Testis (tissue), 3 donors: ENCODE results near the gene DNAJB14. TPM values are rescaled to one million over a fixed set of nuclear protein-coding genes. Genes with fewer than 3 reads are reported as not detected.

Source experiments
- DNase-seq: peaks from one replicate; pipeline ENCODE4 v3.0.0-alpha.2; 2019
- H3K27ac ChIP-seq, 2 donors: fragments of 200-600 bp; sonication (generic); one replicate each; pipeline ENCODE4 v1.5.1; 2019
- H3K27me3 ChIP-seq: fragments of 200-600 bp; sonication (generic); one replicate; pipeline ENCODE4 v1.5.1; 2019
- H3K36me3 ChIP-seq: fragments of 200-600 bp; sonication (generic); one replicate; pipeline ENCODE4 v1.5.1; 2017; ENCODE audit warnings: low read depth; ENCODE audit errors: missing control alignments
- H3K4me1 ChIP-seq: fragments of 200-600 bp; sonication (generic); one replicate; pipeline ENCODE4 v1.5.1; 2019
- H3K4me3 ChIP-seq, 2 donors: fragments of 200-600 bp; sonication (generic); one replicate each; pipeline ENCODE4 v1.5.1; 2017 to 2019
- H3K9me3 ChIP-seq: fragments of 200-600 bp; sonication (generic); one replicate; pipeline ENCODE4 v1.5.1; 2017
- POLR2A ChIP-seq: fragments of 450-650 bp; IDR thresholded peaks from one replicate; pipeline ENCODE4 v1.6.1; 2017; ENCODE audit warnings: antibody characterized with exemption, mild to moderate bottlenecking, moderate library complexity
- WGBS, 2 donors: methylation state at CpG; one replicate each; pipeline ENCODE4 v1.1.5; 2018; 5-methylcytosine and 5-hydroxymethylcytosine counted together
- intact Hi-C: fragments of 100-400 bp; cut with DNase I; formaldehyde crosslinking; loops from one replicate; pipeline ENCODE4 v1.15.1; 2023; ENCODE audit warnings: low total_unique reads
- polyA plus RNA-seq: library from polyadenylated mRNA; stranded (reverse); fragments of 350-450 nt; fragmentation: Illumina TruSeq; extraction: RNeasy Lipid Tissue Mini Kit (QIAGEN cat#74804); gene quantifications from one replicate; pipeline ENCODE4 v1.2.3, GENCODE V29; 2014; ENCODE audit warnings: low read depth, low replicate concordance; ENCODE audit not compliant: insufficient read depth
- total RNA-seq, 2 donors: library from RNA; depleted of rRNA; stranded (reverse); fragments of >200 nt; gene quantifications; one replicate each; pipeline ENCODE4 v1.2.3, GENCODE V29; 2016
- TF ChIP-seq, protein P1 (sequence below), 3 experiments: fragments of 450-650 bp in 2 of 3; fragments of 200-600 bp in 1 of 3; sonication (generic) in 1 of 3; IDR thresholded peaks; one replicate each; pipeline ENCODE4 v1.5.1; 2016 to 2019; ENCODE audit warnings: antibody characterized with exemption in 3 of 3, mild to moderate bottlenecking in 2 of 3, moderate library complexity in 1 of 3

The DNAJB14 gene
- total and polyA plus RNA-seq, 3 donors from 2014 or later: 7.7 to 22.4 (median 19.9) TPM

- no peaks in the 10 kb centered on the region for H3K9me3 ChIP-seq
- no peaks in the 10 kb centered on the region for H3K36me3 ChIP-seq
- no peaks in the 10 kb centered on the region for H3K27me3 ChIP-seq
- H3K4me1 ChIP-seq: no peaks in the 10 kb centered on the region
- no peak overlapping the region for H3K27ac ChIP-seq
- H3K4me3 ChIP-seq: no peak overlapping the region
- intact Hi-C loops: no loop called here
- TF ChIP-seq POLR2A: no peak
- WGBS, 2 donors: 70 to 72% methylated on average over 3 of the region's 3 CpGs
- DNase-seq: no peak
These were observed 67.0 kb downstream of the DNAJB14 start for GRCh38 chr4:99879458-99879857.

DNA sequence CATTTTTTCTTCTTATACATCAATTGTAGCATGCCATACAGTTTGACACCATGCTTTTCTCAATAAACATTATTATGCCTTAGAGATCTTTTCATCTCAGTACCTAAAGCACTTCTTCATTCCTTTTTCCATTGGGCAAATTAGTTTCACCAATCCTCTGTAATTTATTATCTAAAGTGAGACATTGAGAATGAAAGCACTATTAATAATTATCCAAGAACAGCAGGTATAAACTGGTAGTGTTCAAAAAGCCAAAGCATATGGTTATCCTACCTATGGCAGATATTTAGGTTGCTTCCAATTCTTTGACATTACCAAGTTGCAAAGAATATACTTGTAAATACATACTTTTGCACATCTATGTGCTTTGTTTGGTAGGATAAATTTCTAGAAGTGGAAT is 67.8 kb downstream of the DNAJB14 start:
- Histone ChIP-seq H3K27me3 (no peaks in the 10 kb centered on the region), H3K27ac (no peak overlapping the region), H3K9me3 (no peaks in the 10 kb centered on the region), H3K4me3 (no peak overlapping the region), H3K36me3 (no peaks in the 10 kb centered on the region), H3K4me1 (no peaks in the 10 kb centered on the region)
- DNase-seq: no peak
- TF ChIP-seq, protein P1, sequence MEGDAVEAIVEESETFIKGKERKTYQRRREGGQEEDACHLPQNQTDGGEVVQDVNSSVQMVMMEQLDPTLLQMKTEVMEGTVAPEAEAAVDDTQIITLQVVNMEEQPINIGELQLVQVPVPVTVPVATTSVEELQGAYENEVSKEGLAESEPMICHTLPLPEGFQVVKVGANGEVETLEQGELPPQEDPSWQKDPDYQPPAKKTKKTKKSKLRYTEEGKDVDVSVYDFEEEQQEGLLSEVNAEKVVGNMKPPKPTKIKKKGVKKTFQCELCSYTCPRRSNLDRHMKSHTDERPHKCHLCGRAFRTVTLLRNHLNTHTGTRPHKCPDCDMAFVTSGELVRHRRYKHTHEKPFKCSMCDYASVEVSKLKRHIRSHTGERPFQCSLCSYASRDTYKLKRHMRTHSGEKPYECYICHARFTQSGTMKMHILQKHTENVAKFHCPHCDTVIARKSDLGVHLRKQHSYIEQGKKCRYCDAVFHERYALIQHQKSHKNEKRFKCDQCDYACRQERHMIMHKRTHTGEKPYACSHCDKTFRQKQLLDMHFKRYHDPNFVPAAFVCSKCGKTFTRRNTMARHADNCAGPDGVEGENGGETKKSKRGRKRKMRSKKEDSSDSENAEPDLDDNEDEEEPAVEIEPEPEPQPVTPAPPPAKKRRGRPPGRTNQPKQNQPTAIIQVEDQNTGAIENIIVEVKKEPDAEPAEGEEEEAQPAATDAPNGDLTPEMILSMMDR (IDR thresholded peaks at IDR 0.05): no peak
- TF ChIP-seq POLR2A: no peak
- intact Hi-C loops: no loop called here

DNA sequence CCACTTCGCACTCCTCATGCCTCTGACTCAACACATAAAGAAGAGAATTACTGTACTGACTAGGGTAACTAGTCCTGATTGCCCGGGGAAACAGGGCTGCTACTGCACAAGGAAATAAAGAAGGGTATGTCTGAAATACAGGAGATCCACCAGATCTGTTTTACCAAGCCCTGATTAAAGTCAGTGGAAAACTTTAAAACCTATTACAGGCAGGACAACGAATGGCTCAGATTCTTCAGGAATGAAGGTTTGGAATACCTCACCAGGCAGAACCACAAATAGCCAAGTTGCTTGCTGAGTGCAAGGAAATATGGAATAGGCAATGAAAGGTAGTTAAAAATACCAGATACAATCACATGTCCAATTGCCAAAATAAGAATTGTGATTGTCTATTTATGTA is 69.5 kb downstream of the DNAJB14 start:
- Histone ChIP-seq H3K4me3 (no peak overlapping the region), H3K9me3 (no peaks in the 10 kb centered on the region), H3K27me3 (no peaks in the 10 kb centered on the region), H3K27ac (no peak overlapping the region), H3K4me1 (no peaks in the 10 kb centered on the region), H3K36me3 (no peaks in the 10 kb centered on the region)
- TF ChIP-seq, protein P1 (IDR thresholded peaks at IDR 0.05): no peak
- TF ChIP-seq POLR2A: no peak
- 84 to 89% methylated on average over 3 of the region's 3 CpGs for WGBS, 2 donors
- DNase-seq: no peak
- intact Hi-C loops: no loop called here

- Histone ChIP-seq H3K36me3 (no peaks in the 10 kb centered on the region), H3K27me3 (no peaks in the 10 kb centered on the region), H3K9me3 (no peaks in the 10 kb centered on the region), H3K27ac (no peak overlapping the region), H3K4me3 (no peak overlapping the region), H3K4me1 (no peaks in the 10 kb centered on the region)
- TF ChIP-seq POLR2A: no peak
- TF ChIP-seq, protein P1 (IDR thresholded peaks at IDR 0.05): no peak
- no peak for DNase-seq
- intact Hi-C loops: no loop called here
These were observed 71.3 kb downstream of the DNAJB14 start for GRCh38 chr4:99875071-99875470.

DNA sequence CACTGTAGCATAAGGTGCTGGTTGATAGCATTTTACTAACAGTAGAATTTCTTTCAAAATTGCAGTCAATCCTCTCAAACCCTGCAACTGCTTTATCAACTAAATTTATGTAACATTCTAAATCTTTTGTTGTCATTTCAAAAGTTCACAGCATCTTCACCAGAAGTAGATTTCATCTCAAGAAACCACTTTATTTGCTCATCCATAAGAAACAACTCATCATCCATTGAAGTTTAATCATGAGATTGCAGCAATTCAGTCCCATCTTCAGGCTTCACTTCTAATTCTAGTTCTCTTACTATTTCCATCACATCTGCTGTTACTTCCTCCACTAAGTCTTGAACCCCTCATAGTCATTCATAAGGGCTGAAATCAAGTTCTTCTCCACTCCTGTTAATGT is 73.8 kb downstream of the DNAJB14 start:
- TF ChIP-seq POLR2A: no peak
- intact Hi-C loops: no loop called here
- H3K27me3 ChIP-seq: no peaks in the 10 kb centered on the region
- DNase-seq: no peak
- peaks cover 6% of the 10 kb centered on the region for H3K4me1 ChIP-seq
- H3K4me3 ChIP-seq: no peak overlapping the region
- H3K9me3 ChIP-seq: no peaks in the 10 kb centered on the region
- H3K27ac ChIP-seq: no peak overlapping the region
- H3K36me3 ChIP-seq: no peaks in the 10 kb centered on the region

GRCh38 chr4:99868126-99868596 is 78.3 kb downstream of the DNAJB14 start:
- Histone ChIP-seq H3K9me3 (no peaks in the 10 kb centered on the region), H3K27ac (peak overlapping the region in 1 of 2 donors; percentile 57), H3K36me3 (no peaks in the 10 kb centered on the region), H3K4me3 (no peak overlapping the region), H3K27me3 (no peaks in the 10 kb centered on the region), H3K4me1 (peaks cover 9% of the 10 kb centered on the region)
- intact Hi-C loops: no loop called here
- WGBS, 2 donors: 41 to 45% methylated on average over 8 of the region's 8 CpGs
- no peak for TF ChIP-seq POLR2A
- TF ChIP-seq, protein P1 (IDR thresholded peaks at IDR 0.05): no peak
- DNase-seq: no peak
